Osteocyte (in vitro differentiated cells): ENCODE results near the gene NAGS. TPM values are rescaled to one million over a fixed set of nuclear protein-coding genes. Genes with fewer than 3 reads are reported as not detected.

Experiments used
- DNase-seq: peaks from one replicate; pipeline ENCODE4 v3.0.0; 2021; ENCODE audit warnings: mixed read lengths; ENCODE audit not compliant: unreplicated experiment; ENCODE audit errors: extremely low spot score
- H3K27ac Mint-ChIP-seq: one replicate; pipeline ENCODE4 v1.8.0; 2021; ENCODE audit warnings: mild to moderate bottlenecking, mixed read lengths; ENCODE audit not compliant: unreplicated experiment
- H3K27me3 Mint-ChIP-seq: one replicate; pipeline ENCODE4 v1.8.0; 2021; ENCODE audit warnings: mixed read lengths; ENCODE audit not compliant: unreplicated experiment
- H3K36me3 Mint-ChIP-seq: one replicate; pipeline ENCODE4 v1.8.0; 2021; ENCODE audit warnings: mixed read lengths; ENCODE audit not compliant: unreplicated experiment
- H3K4me1 Mint-ChIP-seq: one replicate; pipeline ENCODE4 v1.8.0; 2021; ENCODE audit warnings: mixed read lengths; ENCODE audit not compliant: unreplicated experiment
- H3K4me3 Mint-ChIP-seq: one replicate; pipeline ENCODE4 v1.8.0; 2021; ENCODE audit warnings: mild to moderate bottlenecking, moderate library complexity, mixed read lengths; ENCODE audit not compliant: unreplicated experiment
- H3K9me3 Mint-ChIP-seq: one replicate; pipeline ENCODE4 v1.8.0; 2021; ENCODE audit warnings: mixed read lengths; ENCODE audit not compliant: unreplicated experiment
- total RNA-seq: library from RNA; stranded (reverse); gene quantifications from 2 replicates; pipeline ENCODE4 v1.2.1, GENCODE V29; 2021
- TF ChIP-seq, protein P1 (sequence below): fragments of 200-600 bp; sonication (generic); IDR thresholded peaks from 2 replicates; pipeline ENCODE4 v1.5.0; 2021; ENCODE audit warnings: antibody characterized with exemption, mild to moderate bottlenecking, moderate library complexity

Gene NAGS
- total RNA-seq, 1 donor from 2014 or later, result 0.78 TPM

DNA sequence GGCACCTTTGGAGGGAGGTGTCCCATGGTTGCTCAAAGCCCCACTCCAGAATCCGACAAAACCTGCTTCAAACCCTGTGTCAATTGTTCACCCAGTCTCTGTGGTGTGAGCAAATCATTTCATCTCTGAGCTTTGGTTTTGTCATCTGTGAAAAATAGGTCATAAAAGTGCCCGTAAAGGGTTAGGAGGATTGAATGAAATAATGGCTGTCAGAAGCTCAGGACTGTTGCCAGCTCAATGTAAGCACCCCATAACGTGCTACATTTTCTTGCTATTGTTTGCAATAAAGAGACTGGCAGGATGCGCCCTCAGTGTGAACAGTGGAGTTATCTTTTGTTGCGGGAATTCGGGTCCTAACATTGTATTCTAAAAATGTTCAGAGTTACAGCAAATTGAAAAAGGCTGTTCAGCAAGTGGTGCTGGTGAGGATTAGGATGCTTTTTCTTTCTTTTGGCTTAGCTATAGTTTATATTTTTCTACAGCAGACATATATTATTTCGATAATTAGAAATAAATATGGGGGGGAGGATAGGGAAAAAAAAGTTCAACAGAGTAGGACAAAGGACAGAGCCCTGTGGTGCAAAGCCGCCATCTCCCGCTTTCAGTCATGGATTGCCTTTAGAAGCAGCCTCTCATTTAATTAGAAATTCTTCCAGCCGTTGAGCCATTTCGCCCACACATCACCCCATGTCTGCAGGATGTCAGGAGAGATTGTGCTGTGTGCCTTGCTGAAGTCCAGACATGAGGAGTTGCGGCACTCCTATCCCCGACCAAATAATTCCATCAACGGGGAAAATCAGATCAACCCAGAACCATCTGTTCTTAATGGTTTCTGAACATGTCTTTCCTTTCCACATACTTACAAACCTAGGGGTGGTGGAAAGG lies 29.8 kb upstream of the NAGS start:
- peaks cover 52% of the 10 kb centered on the region for H3K27me3 Mint-ChIP-seq

GRCh38 chr17:43975898-43976297 lies 28.5 kb upstream of the NAGS start:
- Mint-ChIP-seq H3K9me3 (peaks cover 4% of the 10 kb centered on the region), H3K27me3 (peaks cover 60% of the 10 kb centered on the region), H3K36me3 (no peaks in the 10 kb centered on the region), H3K4me3 (no peak overlapping the region), H3K4me1 (no peaks in the 10 kb centered on the region), H3K27ac (no peak overlapping the region)
- TF ChIP-seq, protein P1, sequence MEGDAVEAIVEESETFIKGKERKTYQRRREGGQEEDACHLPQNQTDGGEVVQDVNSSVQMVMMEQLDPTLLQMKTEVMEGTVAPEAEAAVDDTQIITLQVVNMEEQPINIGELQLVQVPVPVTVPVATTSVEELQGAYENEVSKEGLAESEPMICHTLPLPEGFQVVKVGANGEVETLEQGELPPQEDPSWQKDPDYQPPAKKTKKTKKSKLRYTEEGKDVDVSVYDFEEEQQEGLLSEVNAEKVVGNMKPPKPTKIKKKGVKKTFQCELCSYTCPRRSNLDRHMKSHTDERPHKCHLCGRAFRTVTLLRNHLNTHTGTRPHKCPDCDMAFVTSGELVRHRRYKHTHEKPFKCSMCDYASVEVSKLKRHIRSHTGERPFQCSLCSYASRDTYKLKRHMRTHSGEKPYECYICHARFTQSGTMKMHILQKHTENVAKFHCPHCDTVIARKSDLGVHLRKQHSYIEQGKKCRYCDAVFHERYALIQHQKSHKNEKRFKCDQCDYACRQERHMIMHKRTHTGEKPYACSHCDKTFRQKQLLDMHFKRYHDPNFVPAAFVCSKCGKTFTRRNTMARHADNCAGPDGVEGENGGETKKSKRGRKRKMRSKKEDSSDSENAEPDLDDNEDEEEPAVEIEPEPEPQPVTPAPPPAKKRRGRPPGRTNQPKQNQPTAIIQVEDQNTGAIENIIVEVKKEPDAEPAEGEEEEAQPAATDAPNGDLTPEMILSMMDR, result no peak
- DNase-seq, result no peak

More for the DNA sequence above, 29.8 kb upstream of the NAGS start:
- Mint-ChIP-seq H3K4me3 (no peak overlapping the region), H3K36me3 (no peaks in the 10 kb centered on the region), H3K9me3 (peaks cover 4% of the 10 kb centered on the region), H3K27ac (no peak overlapping the region), H3K4me1 (no peaks in the 10 kb centered on the region)
- no peak for DNase-seq
- TF ChIP-seq, protein P1, result no peak

DNA sequence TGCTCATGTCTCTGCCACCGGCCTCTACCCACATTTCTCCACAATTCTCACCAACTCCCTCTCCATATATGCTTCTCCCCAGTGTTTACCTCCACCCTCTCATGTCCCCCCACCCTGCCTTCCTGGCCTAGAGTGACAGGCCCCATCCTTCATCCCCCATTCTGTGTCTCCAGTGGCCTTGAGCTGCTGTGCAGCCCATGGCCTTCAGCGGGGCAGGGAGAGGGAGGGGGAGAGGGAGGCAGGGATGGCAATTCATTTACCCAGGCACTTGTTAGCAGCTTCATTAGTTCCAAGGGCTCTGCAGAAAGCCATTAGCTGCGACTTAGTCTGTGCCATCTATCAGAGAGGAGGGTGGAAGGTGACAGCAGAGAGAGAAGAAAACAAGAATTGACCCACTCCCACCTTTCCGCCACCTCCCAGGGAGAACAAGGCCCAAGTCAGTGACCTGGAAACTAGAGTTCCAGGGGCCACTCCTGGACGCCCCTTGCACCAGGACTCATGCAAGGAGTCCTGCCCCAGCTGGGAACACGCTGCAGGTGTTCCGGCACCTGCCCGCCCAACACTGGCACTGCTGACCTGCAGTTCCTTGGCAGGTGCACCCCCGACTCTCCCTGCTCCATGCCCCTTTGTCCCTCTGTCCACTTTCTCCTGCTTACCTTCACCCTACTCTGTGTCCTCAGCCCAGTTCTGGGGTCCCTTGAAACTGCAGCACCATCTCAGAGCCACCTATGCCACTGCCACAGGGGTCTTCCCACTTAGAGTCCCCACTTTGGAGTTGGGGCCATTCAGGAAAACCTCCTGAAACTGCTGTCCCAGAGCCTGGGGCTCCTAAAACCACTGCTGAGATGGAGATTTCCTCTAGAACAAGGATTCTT lies 27.2 kb upstream of the NAGS start:
- DNase-seq, result no peak
- H3K27ac Mint-ChIP-seq, result no peak overlapping the region
- H3K9me3 Mint-ChIP-seq, result no peaks in the 10 kb centered on the region
- no peak overlapping the region for H3K4me3 Mint-ChIP-seq
- TF ChIP-seq, protein P1, result no peak
- no peaks in the 10 kb centered on the region for H3K36me3 Mint-ChIP-seq
- no peaks in the 10 kb centered on the region for H3K4me1 Mint-ChIP-seq
- peaks cover 66% of the 10 kb centered on the region for H3K27me3 Mint-ChIP-seq

GRCh38 chr17:43978078-43978477 lies 26.3 kb upstream of the NAGS start:
- H3K27me3 Mint-ChIP-seq, result peaks cover 75% of the 10 kb centered on the region
- no peaks in the 10 kb centered on the region for H3K4me1 Mint-ChIP-seq
- H3K36me3 Mint-ChIP-seq, result no peaks in the 10 kb centered on the region
- no peak overlapping the region for H3K27ac Mint-ChIP-seq
- H3K9me3 Mint-ChIP-seq, result no peaks in the 10 kb centered on the region
- H3K4me3 Mint-ChIP-seq, result no peak overlapping the region
- TF ChIP-seq, protein P1, result no peak
- DNase-seq, result no peak

- TF ChIP-seq, protein P1, result no peak
- Mint-ChIP-seq H3K9me3 (no peaks in the 10 kb centered on the region), H3K27me3 (peaks cover 77% of the 10 kb centered on the region), H3K36me3 (no peaks in the 10 kb centered on the region), H3K4me1 (no peaks in the 10 kb centered on the region), H3K4me3 (no peak overlapping the region), H3K27ac (no peak overlapping the region)
- DNase-seq, result no peak
Measured at GRCh38 chr17:43979011-43979410, 25.4 kb upstream of the NAGS start.
